ENCODE data around the gene ASAP3.
A peak's percentile ranks its signal among the peaks of the same experiment; 100 is the strongest.

GRCh38 chr1:23416964-23417363, 67.0 kb downstream of the ASAP3 start:
- TF ChIP-seq SIX5 (IDR thresholded peaks at IDR 0.05; ENCODE audit: borderline replicate concordance in 1 of 2, insufficient read depth in 1 of 2, low read depth in 1 of 2, low read length in 2 of 2) (no peak), TARDBP (IDR thresholded peaks at IDR 0.05) (no peak), ZNF140 (CRISPR knock-in tag; IDR thresholded peaks at IDR 0.05) (no peak), EZH2 (IDR thresholded peaks at IDR 0.05; ENCODE audit: borderline replicate concordance, low read depth, low read length) (no peak), YY1 (IDR thresholded peaks at IDR 0.05; ENCODE audit: borderline replicate concordance in 1 of 3, control insufficient read depth in 1 of 3, extremely low read depth in 1 of 3, insufficient read depth in 3 of 3, insufficient read length in 1 of 3, insufficient replicate concordance in 2 of 3, low read depth in 1 of 3, low read length in 2 of 3) (no peak), BRF1 (IDR thresholded peaks at IDR 0.05; ENCODE audit: borderline replicate concordance, extremely low read depth, insufficient read length) (no peak), SMARCA5 (IDR thresholded peaks at IDR 0.05) (0 out of 2 replicates have a peak, but pooled peaks have one; percentile 31)
- TF ChIP-seq, protein P1, sequence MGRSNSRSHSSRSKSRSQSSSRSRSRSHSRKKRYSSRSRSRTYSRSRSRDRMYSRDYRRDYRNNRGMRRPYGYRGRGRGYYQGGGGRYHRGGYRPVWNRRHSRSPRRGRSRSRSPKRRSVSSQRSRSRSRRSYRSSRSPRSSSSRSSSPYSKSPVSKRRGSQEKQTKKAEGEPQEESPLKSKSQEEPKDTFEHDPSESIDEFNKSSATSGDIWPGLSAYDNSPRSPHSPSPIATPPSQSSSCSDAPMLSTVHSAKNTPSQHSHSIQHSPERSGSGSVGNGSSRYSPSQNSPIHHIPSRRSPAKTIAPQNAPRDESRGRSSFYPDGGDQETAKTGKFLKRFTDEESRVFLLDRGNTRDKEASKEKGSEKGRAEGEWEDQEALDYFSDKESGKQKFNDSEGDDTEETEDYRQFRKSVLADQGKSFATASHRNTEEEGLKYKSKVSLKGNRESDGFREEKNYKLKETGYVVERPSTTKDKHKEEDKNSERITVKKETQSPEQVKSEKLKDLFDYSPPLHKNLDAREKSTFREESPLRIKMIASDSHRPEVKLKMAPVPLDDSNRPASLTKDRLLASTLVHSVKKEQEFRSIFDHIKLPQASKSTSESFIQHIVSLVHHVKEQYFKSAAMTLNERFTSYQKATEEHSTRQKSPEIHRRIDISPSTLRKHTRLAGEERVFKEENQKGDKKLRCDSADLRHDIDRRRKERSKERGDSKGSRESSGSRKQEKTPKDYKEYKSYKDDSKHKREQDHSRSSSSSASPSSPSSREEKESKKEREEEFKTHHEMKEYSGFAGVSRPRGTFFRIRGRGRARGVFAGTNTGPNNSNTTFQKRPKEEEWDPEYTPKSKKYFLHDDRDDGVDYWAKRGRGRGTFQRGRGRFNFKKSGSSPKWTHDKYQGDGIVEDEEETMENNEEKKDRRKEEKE (IDR thresholded peaks at IDR 0.05; ENCODE audit: borderline replicate concordance in 1 of 2, control insufficient read depth in 1 of 2, low read depth in 2 of 2, low read length in 1 of 2), result no peak
- TF ChIP-seq, protein P2, sequence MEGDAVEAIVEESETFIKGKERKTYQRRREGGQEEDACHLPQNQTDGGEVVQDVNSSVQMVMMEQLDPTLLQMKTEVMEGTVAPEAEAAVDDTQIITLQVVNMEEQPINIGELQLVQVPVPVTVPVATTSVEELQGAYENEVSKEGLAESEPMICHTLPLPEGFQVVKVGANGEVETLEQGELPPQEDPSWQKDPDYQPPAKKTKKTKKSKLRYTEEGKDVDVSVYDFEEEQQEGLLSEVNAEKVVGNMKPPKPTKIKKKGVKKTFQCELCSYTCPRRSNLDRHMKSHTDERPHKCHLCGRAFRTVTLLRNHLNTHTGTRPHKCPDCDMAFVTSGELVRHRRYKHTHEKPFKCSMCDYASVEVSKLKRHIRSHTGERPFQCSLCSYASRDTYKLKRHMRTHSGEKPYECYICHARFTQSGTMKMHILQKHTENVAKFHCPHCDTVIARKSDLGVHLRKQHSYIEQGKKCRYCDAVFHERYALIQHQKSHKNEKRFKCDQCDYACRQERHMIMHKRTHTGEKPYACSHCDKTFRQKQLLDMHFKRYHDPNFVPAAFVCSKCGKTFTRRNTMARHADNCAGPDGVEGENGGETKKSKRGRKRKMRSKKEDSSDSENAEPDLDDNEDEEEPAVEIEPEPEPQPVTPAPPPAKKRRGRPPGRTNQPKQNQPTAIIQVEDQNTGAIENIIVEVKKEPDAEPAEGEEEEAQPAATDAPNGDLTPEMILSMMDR (IDR thresholded peaks at IDR 0.05 in 2 of 3, conservative IDR thresholded peaks at IDR 0.05 in 1 of 3; ENCODE audit: insufficient read depth in 2 of 3, low read depth in 1 of 3, low read length in 3 of 3), result no peak
